CD4-positive, alpha-beta T cell (primary cell): ENCODE data around the gene NT5C2. TPM values are rescaled to one million over a fixed set of nuclear protein-coding genes. Genes with fewer than 3 reads are reported as not detected.
"Not testable (repeated sequence)": the region's sequence is repeated elsewhere in the genome, so short reads cannot be mapped to it uniquely, and the experiment has no call there.

Source experiments
- ATAC-seq: fragments of 200-7000 bp; cut with Tn5 transposase; one replicate; pipeline ENCODE4 v1.10.0; 2022; ENCODE audit warnings: mild to moderate bottlenecking; ENCODE audit not compliant: poor library complexity
- CTCF ChIA-PET: fragments of 350-600 bp; sonication (Branson Sonifier 250); formaldehyde crosslinking; loops from one replicate; lab custom pipeline; 2021; ENCODE audit warnings: antibody characterized with exemption, inconsistent platforms; lab: Charles Lee
- POLR2A ChIA-PET: fragments of 350-600 bp; sonication (Branson Sonifier 250); formaldehyde crosslinking; loops from one replicate; lab custom pipeline; 2021; ENCODE audit warnings: antibody characterized with exemption, inconsistent platforms; lab: Charles Lee
- DNase-seq, 14 experiments: peaks; one replicate each; pipeline ENCODE4 v3.0.0-alpha.2; 2013 to 2020; ENCODE audit warnings: mixed read lengths in 2 of 14
- H3K27ac ChIP-seq, 2 donors: one replicate each; pipeline versions ENCODE4 v1.5.1 to v1.7.0; 2013; ENCODE audit warnings: low read length in 2 of 2, low read depth in 1 of 2, mild to moderate bottlenecking in 1 of 2
- H3K27me3 ChIP-seq, 2 experiments: 1 replicate in 1 of 2; 2 replicates in 1 of 2; pipeline versions ENCODE4 v1.6.1 to v1.7.0; 2013; ENCODE audit warnings: low read length in 2 of 2, control low read depth in 1 of 2, mild to moderate bottlenecking in 1 of 2, moderate library complexity in 1 of 2; ENCODE audit not compliant: insufficient read depth in 2 of 2, control insufficient read depth in 1 of 2
- H3K36me3 ChIP-seq: one replicate; pipeline ENCODE4 v1.6.1; 2013; ENCODE audit warnings: low read length, control low read depth; ENCODE audit not compliant: insufficient read depth
- H3K4me1 ChIP-seq: one replicate; pipeline ENCODE4 v1.6.1; 2013; ENCODE audit warnings: low read length, control low read depth; ENCODE audit not compliant: insufficient read depth
- H3K4me3 ChIP-seq: one replicate; pipeline ENCODE4 v1.5.1; 2013; ENCODE audit warnings: mild to moderate bottlenecking, low read length, moderate library complexity
- H3K9me3 ChIP-seq, 2 experiments: 1 replicate in 1 of 2; 2 replicates in 1 of 2; pipeline versions ENCODE4 v1.6.1 to v1.7.0; 2013; ENCODE audit warnings: low read length in 2 of 2, mild to moderate bottlenecking in 2 of 2, control low read depth in 1 of 2, moderate library complexity in 1 of 2; ENCODE audit not compliant: control insufficient read depth in 1 of 2, insufficient read depth in 1 of 2
- H3K27ac Mint-ChIP-seq: one replicate; pipeline ENCODE4 v1.8.0; 2020; ENCODE audit warnings: mixed read lengths
- H3K27me3 Mint-ChIP-seq: one replicate; pipeline ENCODE4 v1.8.0; 2021; ENCODE audit warnings: mixed read lengths
- H3K36me3 Mint-ChIP-seq: one replicate; pipeline ENCODE4 v1.8.0; 2021; ENCODE audit warnings: low read depth, mixed read lengths
- H3K4me1 Mint-ChIP-seq: one replicate; pipeline ENCODE4 v1.8.0; 2021; ENCODE audit warnings: low read depth, mixed read lengths
- H3K4me3 Mint-ChIP-seq: one replicate; pipeline ENCODE4 v1.8.0; 2020; ENCODE audit warnings: mild to moderate bottlenecking, mixed read lengths
- H3K9me3 Mint-ChIP-seq: one replicate; pipeline ENCODE4 v1.8.0; 2020; ENCODE audit warnings: mixed read lengths
- intact Hi-C, 2 experiments: fragments of 100-400 bp; cut with DNase I in 1 of 2; cut with micrococcal nuclease in 1 of 2; formaldehyde crosslinking; loops; one replicate each; pipeline versions ENCODE4 v1.15.1 to v1.9.0; 2023 to 2025; cut with DNase I, micrococcal nuclease
- total RNA-seq, 174 experiments: library from RNA in 2 of 174; stranded (reverse) in 2 of 174; gene quantifications; one replicate each; pipeline ENCODE4 v1.2.3 and lab custom pipeline; 2021 to 2026
- TF ChIP-seq, protein P1 (sequence below): fragments of 200-600 bp; IDR thresholded peaks from one replicate; pipeline ENCODE4 v1.8.0; 2022; ENCODE audit warnings: antibody characterized with exemption, mild to moderate bottlenecking

The NT5C2 gene
- total RNA-seq, 2 experiments from 2014 or later, result 43.2 to 47.8 TPM

DNA sequence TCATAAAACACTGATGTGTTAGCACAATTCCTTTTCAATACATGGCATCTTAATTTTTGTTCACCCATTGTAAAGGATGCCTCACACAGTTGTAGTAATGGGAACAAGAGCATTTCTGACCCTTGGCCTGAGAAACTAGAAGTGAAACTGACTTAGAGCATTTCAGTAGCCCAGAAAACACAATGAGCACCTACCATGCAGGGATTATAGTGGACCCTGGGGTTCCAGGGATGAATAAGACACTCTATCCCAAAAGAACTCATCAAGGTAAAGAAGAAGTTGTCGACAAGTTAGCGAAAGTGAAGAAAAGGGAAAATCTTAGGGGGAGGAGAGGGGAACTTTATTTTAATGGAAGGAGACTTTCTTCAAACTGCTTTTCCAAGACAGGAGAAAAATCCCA is 125.6 kb downstream of the NT5C2 start:
- Histone ChIP-seq H3K9me3 (no peaks in the 10 kb centered on the region), H3K4me3 (no peak overlapping the region), H3K36me3 (no peaks in the 10 kb centered on the region), H3K27ac (no peak overlapping the region), H3K4me1 (peaks cover 19% of the 10 kb centered on the region), H3K27me3 (no peaks in the 10 kb centered on the region)
- Mint-ChIP-seq H3K4me3 (no peak overlapping the region), H3K9me3 (no peaks in the 10 kb centered on the region), H3K27me3 (no peaks in the 10 kb centered on the region), H3K36me3 (peaks cover 21% of the 10 kb centered on the region), H3K27ac (no peak overlapping the region), H3K4me1 (peaks cover 25% of the 10 kb centered on the region)
- no peak for DNase-seq
- intact Hi-C loops, result no loop called here
- ChIA-PET CTCF (interaction anchor here (1.0 kb wide), 1 partner anchor 150 kb away, joined by 3 read pairs; the partner anchor contains the start of gene CNNM2), POLR2A (interaction anchor here (1.4 kb wide), 1 partner anchor 150 kb away, joined by 5 read pairs; the partner anchor contains the start of gene CNNM2)
- TF ChIP-seq, protein P1, sequence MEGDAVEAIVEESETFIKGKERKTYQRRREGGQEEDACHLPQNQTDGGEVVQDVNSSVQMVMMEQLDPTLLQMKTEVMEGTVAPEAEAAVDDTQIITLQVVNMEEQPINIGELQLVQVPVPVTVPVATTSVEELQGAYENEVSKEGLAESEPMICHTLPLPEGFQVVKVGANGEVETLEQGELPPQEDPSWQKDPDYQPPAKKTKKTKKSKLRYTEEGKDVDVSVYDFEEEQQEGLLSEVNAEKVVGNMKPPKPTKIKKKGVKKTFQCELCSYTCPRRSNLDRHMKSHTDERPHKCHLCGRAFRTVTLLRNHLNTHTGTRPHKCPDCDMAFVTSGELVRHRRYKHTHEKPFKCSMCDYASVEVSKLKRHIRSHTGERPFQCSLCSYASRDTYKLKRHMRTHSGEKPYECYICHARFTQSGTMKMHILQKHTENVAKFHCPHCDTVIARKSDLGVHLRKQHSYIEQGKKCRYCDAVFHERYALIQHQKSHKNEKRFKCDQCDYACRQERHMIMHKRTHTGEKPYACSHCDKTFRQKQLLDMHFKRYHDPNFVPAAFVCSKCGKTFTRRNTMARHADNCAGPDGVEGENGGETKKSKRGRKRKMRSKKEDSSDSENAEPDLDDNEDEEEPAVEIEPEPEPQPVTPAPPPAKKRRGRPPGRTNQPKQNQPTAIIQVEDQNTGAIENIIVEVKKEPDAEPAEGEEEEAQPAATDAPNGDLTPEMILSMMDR, result no peak
- ATAC-seq, result no peak

DNA sequence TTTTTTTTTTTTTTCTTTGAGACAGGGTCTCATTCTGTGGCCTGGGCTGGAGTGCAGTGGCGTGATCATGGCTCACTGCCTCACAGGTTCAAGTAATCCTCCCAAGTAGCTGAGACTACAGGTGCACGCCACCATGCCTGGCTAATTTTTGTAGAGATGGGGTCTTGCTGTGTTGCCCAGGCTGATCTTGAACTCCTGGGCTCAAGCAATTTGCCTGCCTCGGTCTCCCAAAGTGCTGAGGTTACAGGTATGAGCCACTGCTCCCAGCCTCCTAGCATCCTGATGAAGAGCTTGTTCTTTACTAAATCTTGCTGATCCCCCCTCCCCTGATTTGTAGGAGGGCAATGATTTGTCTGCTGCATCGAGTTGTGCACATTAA is 126.0 kb downstream of the NT5C2 start:
- H3K27ac Mint-ChIP-seq, H3K9me3 Mint-ChIP-seq, H3K4me3 Mint-ChIP-seq, H3K27ac ChIP-seq, intact Hi-C loops, H3K27me3 ChIP-seq, H3K9me3 ChIP-seq, H3K4me3 ChIP-seq, DNase-seq, ATAC-seq, H3K36me3 ChIP-seq, H3K27me3 Mint-ChIP-seq: not testable (repeated sequence)
- peaks cover 19% of the 10 kb centered on the region for H3K4me1 ChIP-seq
- ChIA-PET CTCF (interaction anchor here (1.0 kb wide), 1 partner anchor 149 kb away, joined by 3 read pairs; the partner anchor contains the start of gene CNNM2), POLR2A (interaction anchor here (1.4 kb wide), 1 partner anchor 150 kb away, joined by 5 read pairs; the partner anchor contains the start of gene CNNM2)
- Mint-ChIP-seq H3K36me3 (peaks cover 21% of the 10 kb centered on the region), H3K4me1 (peaks cover 25% of the 10 kb centered on the region)

DNA sequence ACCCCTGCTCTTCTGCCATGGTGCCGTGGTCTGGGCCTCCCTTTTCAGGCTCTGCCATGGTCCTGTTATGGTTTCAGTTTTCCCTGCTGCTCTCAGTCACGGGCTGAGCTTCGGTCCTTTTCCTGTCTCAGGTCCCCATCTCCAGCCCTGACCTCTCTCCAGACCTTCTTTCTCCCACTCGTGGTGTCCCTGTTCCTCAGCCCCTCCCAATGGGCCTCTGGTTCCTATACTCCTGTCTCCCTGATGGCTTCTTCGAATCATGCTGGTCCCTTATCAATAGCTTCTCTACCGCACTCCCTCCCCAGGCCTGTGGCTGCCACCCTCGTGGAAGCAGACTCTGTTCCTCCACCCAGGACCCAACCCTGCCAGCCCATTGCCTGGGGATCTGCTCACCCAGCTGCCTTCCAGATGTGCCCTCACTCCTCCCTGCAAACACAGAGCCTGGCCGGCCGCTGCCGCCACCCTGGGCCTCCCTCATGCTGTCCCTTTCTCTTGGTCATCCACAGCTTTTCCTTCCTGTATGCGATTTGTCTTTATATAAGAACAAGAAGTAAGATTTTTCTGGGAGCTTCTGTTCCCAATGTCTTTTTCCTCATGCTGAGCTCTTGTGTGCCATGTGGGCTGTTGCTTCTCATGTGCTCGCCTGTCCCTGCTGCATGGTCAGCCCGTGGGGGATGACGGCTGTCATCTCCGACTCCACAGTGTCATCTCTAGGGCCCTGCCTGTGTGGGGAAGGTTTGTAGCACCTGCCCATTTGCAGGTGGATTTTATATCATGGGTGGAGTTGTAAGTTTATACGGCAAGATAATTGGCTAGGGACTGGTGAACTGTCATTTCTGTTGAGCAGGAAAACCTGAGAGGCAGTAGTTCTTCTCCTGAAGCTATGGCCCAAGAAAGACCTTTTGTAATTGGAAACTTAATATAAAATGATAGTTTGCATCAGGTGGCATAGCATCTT is 126.7 kb downstream of the NT5C2 start:
- ChIA-PET CTCF (interaction anchor here (1.0 kb wide), 1 partner anchor 149 kb away, joined by 3 read pairs; the partner anchor contains the start of gene CNNM2), POLR2A (interaction anchor here (1.4 kb wide), 1 partner anchor 149 kb away, joined by 5 read pairs; the partner anchor contains the start of gene CNNM2)
- no peaks in the 10 kb centered on the region for H3K9me3 Mint-ChIP-seq
- peaks cover 21% of the 10 kb centered on the region for H3K4me1 Mint-ChIP-seq
- no peak overlapping the region for H3K27ac ChIP-seq
- TF ChIP-seq, protein P1, result no peak
- no peaks in the 10 kb centered on the region for H3K36me3 ChIP-seq
- no peaks in the 10 kb centered on the region for H3K27me3 Mint-ChIP-seq
- intact Hi-C loops, result no loop called here
- no peaks in the 10 kb centered on the region for H3K9me3 ChIP-seq
- ATAC-seq (no peak), DNase-seq (no peak)
- H3K4me3 ChIP-seq, result no peak overlapping the region
- H3K4me1 ChIP-seq, result peaks cover 19% of the 10 kb centered on the region
- no peaks in the 10 kb centered on the region for H3K27me3 ChIP-seq
- H3K27ac Mint-ChIP-seq, result no peak overlapping the region
- H3K36me3 Mint-ChIP-seq, result peaks cover 21% of the 10 kb centered on the region
- H3K4me3 Mint-ChIP-seq, result no peak overlapping the region
